HepG2 (cell line): ENCODE measurements around the gene TRIM66. TPM values are rescaled to one million over a fixed set of nuclear protein-coding genes. Genes with fewer than 3 reads are reported as not detected.

ENCODE experiments used
- ATF2 ChIP-seq: sonication (generic); formaldehyde crosslinking; IDR thresholded peaks from 2 replicates; pipeline ENCODE4 v1.4.0; 2020; ENCODE audit warnings: missing genetic modification reagents
- CEBPG ChIP-seq: IDR thresholded peaks from 2 replicates; pipeline ENCODE4 v1.6.1; 2016
- CREM ChIP-seq, 2 experiments: sonication (generic) in 1 of 2; formaldehyde crosslinking in 1 of 2; IDR thresholded peaks; 2 replicates each; pipeline versions ENCODE4 v1.4.0 to v1.6.1; 2016 to 2020; ENCODE audit warnings: antibody characterized with exemption in 1 of 2, mild to moderate bottlenecking in 1 of 2, missing genetic modification reagents in 1 of 2
- EHMT2 ChIP-seq: fragments of 200-600 bp; sonication (generic); IDR thresholded peaks from 2 replicates; pipeline ENCODE4 v1.7.0; 2017; ENCODE audit warnings: antibody characterized with exemption, low read depth, low read length, borderline replicate concordance
- ETS1 ChIP-seq: sonication (generic); formaldehyde crosslinking; IDR thresholded peaks from 2 replicates; pipeline ENCODE4 v1.4.0; 2020; ENCODE audit warnings: missing genetic modification reagents
- HMGXB4 ChIP-seq, 2 experiments: sonication (generic) in 1 of 2; formaldehyde crosslinking in 1 of 2; IDR thresholded peaks; 2 replicates each; pipeline versions ENCODE4 v1.4.0 to v1.6.1; 2018 to 2020; ENCODE audit warnings: missing genetic modification reagents in 2 of 2, borderline replicate concordance in 1 of 2, low read depth in 1 of 2, mild to moderate bottlenecking in 1 of 2, missing biosample characterization in 1 of 2
- LCORL ChIP-seq, 2 experiments: fragments of 450-650 bp in 1 of 2; sonication (generic) in 1 of 2; formaldehyde crosslinking in 1 of 2; IDR thresholded peaks; 2 replicates each; pipeline versions ENCODE4 v1.5.0 to v1.6.1; 2017 to 2020; ENCODE audit warnings: antibody characterized with exemption in 1 of 2, missing genetic modification reagents in 1 of 2
- MLX ChIP-seq: IDR thresholded peaks from 2 replicates; pipeline ENCODE4 v1.6.1; 2016
- NR0B2 ChIP-seq: sonication (generic); formaldehyde crosslinking; IDR thresholded peaks from 2 replicates; pipeline ENCODE4 v1.4.0; 2020; ENCODE audit warnings: mild to moderate bottlenecking, missing genetic modification reagents
- NR2F1 ChIP-seq, 2 experiments: fragments of 450-650 bp in 1 of 2; formaldehyde crosslinking in 1 of 2; IDR thresholded peaks; 2 replicates each; pipeline versions ENCODE4 v1.5.0 to v1.6.1; 2016 to 2020; ENCODE audit warnings: mild to moderate bottlenecking in 1 of 2, missing compliant biosample characterization in 1 of 2, missing genetic modification reagents in 1 of 2, moderate library complexity in 1 of 2
- TRIM24 ChIP-seq: sonication (generic); formaldehyde crosslinking; IDR thresholded peaks from 2 replicates; pipeline ENCODE4 v1.8.0; 2022; ENCODE audit warnings: mild to moderate bottlenecking, missing genetic modification reagents
- U2AF1 ChIP-seq: fragments of 200-400 bp; formaldehyde crosslinking; optimal IDR thresholded peaks from 2 replicates; pipeline ENCODE3; 2017; ENCODE audit warnings: mild to moderate bottlenecking, low read depth, low read length
- ZBTB38 ChIP-seq: sonication (generic); formaldehyde crosslinking; IDR thresholded peaks from 2 replicates; pipeline ENCODE4 v1.5.1; 2020; ENCODE audit warnings: mild to moderate bottlenecking, missing genetic modification reagents
- ZBTB43 ChIP-seq: sonication (generic); formaldehyde crosslinking; conservative IDR thresholded peaks from 2 replicates; pipeline ENCODE4 v1.4.0; 2020; ENCODE audit warnings: missing genetic modification reagents
- ZNF136 ChIP-seq: sonication (generic); formaldehyde crosslinking; IDR thresholded peaks from 2 replicates; pipeline ENCODE4 v1.8.1; 2022; ENCODE audit warnings: low read depth, mild to moderate bottlenecking, moderate library complexity, missing genetic modification reagents
- ZNF18 ChIP-seq: sonication (generic); formaldehyde crosslinking; IDR thresholded peaks from 2 replicates; pipeline ENCODE4 v1.8.0; 2022; ENCODE audit warnings: mild to moderate bottlenecking, missing genetic modification reagents; ENCODE audit not compliant: insufficient replicate concordance
- ZNF446 ChIP-seq: sonication (generic); formaldehyde crosslinking; IDR thresholded peaks from 2 replicates; pipeline ENCODE4 v1.5.0; 2020; ENCODE audit warnings: mild to moderate bottlenecking, missing genetic modification reagents
- ZNF580 ChIP-seq: IDR thresholded peaks from 2 replicates; pipeline ENCODE4 v1.6.1; 2016; ENCODE audit warnings: low read depth, borderline replicate concordance
- ZNF775 ChIP-seq: sonication (generic); formaldehyde crosslinking; IDR thresholded peaks from 2 replicates; pipeline ENCODE4 v1.4.0; 2020; ENCODE audit warnings: missing genetic modification reagents, mild to moderate bottlenecking, moderate library complexity, borderline replicate concordance
- ZNF792 ChIP-seq: IDR thresholded peaks from 2 replicates; pipeline ENCODE4 v1.6.1; 2016
- polyA plus RNA-seq, 8 experiments: library from polyadenylated mRNA; depleted of rRNA in 3 of 8; stranded (reverse) in 7 of 8; unstranded in 1 of 8; fragments of >200 nt; fragmentation: Illumina TruSeq in 4 of 8; extraction: Trizol in 4 of 8; gene quantifications; 2 replicates each; pipeline versions ENCODE4 v1.2.1 to v1.2.3, GENCODE V29; 2011 to 2016; ENCODE audit warnings: low read depth in 4 of 8, missing spikeins in 1 of 8, mixed read lengths in 1 of 8; ENCODE audit not compliant: insufficient read depth in 1 of 8
- total RNA-seq, 5 experiments: library from RNA; depleted of rRNA; stranded (reverse); fragments of >200 nt; fragmentation: Illumina TruSeq; extraction: Trizol; gene quantifications; 2 replicates each; pipeline ENCODE4 v1.2.3, GENCODE V29; 2016; ENCODE audit warnings: low read depth in 1 of 5

The TRIM66 gene
- total and polyA plus RNA-seq, 2 of the 13 experiments (the other 11 are each of a cell fraction or from before 2014, with no cell fraction given) = 4.9 to 6.1 TPM

- TF ChIP-seq HMGXB4 (CRISPR knock-in tag; IDR thresholded peaks at IDR 0.05; ENCODE audit: borderline replicate concordance in 1 of 2, low read depth in 1 of 2) = no peak
- no peak for TF ChIP-seq ZNF775 (CRISPR knock-in tag)
- TF ChIP-seq ZNF136 (CRISPR knock-in tag) = 0 out of 2 replicates have a peak, but pooled peaks have one; percentile 73
- TF ChIP-seq CREM (IDR thresholded peaks at IDR 0.05) = peak; percentile 10; the same call in 1 of the 2 replicates
- no peak for TF ChIP-seq CREM (CRISPR knock-in tag; IDR thresholded peaks at IDR 0.05)
- TF ChIP-seq NR2F1 (CRISPR knock-in tag; IDR thresholded peaks at IDR 0.05) = peak in 1 of 2 experiments; percentile 16; a peak in 1 of 4 replicates
- TF ChIP-seq ZBTB38 (CRISPR knock-in tag) = no peak
- TF ChIP-seq U2AF1 = no peak
- TF ChIP-seq EHMT2 = no peak
- TF ChIP-seq MLX = no peak
- TF ChIP-seq ZNF446 = no peak
- no peak for TF ChIP-seq ZBTB43 (CRISPR knock-in tag)
- no peak for TF ChIP-seq NR0B2 (CRISPR knock-in tag)
- TF ChIP-seq ZNF792 = peak; percentile 71; the same call in 1 of the 2 replicates
- TF ChIP-seq LCORL (IDR thresholded peaks at IDR 0.05) = no peak
- TF ChIP-seq LCORL (CRISPR knock-in tag; IDR thresholded peaks at IDR 0.05) = peak; percentile 25; the same call in 1 of the 2 replicates
- no peak for TF ChIP-seq ETS1 (CRISPR knock-in tag)
- peak; percentile 33; the same call in 1 of the 2 replicates for TF ChIP-seq CEBPG (CRISPR knock-in tag)
- no peak for TF ChIP-seq ZNF18 (CRISPR knock-in tag)
- peak; percentile 61; the same call in 1 of the 2 replicates for TF ChIP-seq ZNF580 (CRISPR knock-in tag)
- TF ChIP-seq TRIM24 (CRISPR knock-in tag) = no peak
- peak; percentile 45; the same call in 1 of the 2 replicates for TF ChIP-seq ATF2 (CRISPR knock-in tag)
Observed at GRCh38 chr11:8699903-8700302, 17.4 kb upstream of the TRIM66 start (continued).
